ENCODE data around the gene ROCK1. TPM values are rescaled to one million over a fixed set of nuclear protein-coding genes. Genes with fewer than 3 reads are reported as not detected.
A peak's percentile ranks its signal among the peaks of the same experiment; 100 is the strongest.
"Not testable (repeated sequence)": the region's sequence is repeated elsewhere in the genome, so short reads cannot be mapped to it uniquely, and the experiment has no call there.

Gene ROCK1
- total RNA-seq, 6 experiments from 2014 or later: 64.8 to 71.7 (median 67.1) TPM

DNA sequence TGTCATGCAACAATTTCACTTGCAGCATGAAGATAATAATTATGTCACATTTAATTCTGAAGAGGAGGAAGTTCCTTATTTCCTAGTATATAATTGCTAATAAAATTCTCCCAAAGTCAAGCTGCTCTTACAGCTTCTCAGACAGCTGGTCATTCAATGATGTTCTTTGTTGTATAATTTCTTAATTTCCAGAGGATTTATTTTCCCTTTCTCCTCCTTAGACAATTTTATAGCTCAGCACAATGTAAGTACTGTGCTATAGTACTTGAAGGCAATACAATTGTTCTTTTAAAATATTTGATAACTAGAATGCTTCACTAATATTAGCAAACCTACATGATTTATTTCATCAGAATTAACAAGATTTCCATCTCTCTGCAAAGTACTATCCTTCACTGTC, 73.4 kb downstream of the ROCK1 start:
- Mint-ChIP-seq H3K4me1 (ENCODE audit: low read depth) (peaks cover 11% of the 10 kb centered on the region), H3K27ac (peak overlapping the region; percentile 30; the same call in 1 of the 2 replicates), H3K27me3 (ENCODE audit: insufficient read depth) (no peaks in the 10 kb centered on the region), H3K36me3 (ENCODE audit: low read depth) (peaks cover 37% of the 10 kb centered on the region), H3K9me3 (no peaks in the 10 kb centered on the region), H3K4me3 (no peak overlapping the region)
- TF ChIP-seq, protein P1, sequence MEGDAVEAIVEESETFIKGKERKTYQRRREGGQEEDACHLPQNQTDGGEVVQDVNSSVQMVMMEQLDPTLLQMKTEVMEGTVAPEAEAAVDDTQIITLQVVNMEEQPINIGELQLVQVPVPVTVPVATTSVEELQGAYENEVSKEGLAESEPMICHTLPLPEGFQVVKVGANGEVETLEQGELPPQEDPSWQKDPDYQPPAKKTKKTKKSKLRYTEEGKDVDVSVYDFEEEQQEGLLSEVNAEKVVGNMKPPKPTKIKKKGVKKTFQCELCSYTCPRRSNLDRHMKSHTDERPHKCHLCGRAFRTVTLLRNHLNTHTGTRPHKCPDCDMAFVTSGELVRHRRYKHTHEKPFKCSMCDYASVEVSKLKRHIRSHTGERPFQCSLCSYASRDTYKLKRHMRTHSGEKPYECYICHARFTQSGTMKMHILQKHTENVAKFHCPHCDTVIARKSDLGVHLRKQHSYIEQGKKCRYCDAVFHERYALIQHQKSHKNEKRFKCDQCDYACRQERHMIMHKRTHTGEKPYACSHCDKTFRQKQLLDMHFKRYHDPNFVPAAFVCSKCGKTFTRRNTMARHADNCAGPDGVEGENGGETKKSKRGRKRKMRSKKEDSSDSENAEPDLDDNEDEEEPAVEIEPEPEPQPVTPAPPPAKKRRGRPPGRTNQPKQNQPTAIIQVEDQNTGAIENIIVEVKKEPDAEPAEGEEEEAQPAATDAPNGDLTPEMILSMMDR (IDR thresholded peaks at IDR 0.05): no peak
- DNase-seq: no peak

DNA sequence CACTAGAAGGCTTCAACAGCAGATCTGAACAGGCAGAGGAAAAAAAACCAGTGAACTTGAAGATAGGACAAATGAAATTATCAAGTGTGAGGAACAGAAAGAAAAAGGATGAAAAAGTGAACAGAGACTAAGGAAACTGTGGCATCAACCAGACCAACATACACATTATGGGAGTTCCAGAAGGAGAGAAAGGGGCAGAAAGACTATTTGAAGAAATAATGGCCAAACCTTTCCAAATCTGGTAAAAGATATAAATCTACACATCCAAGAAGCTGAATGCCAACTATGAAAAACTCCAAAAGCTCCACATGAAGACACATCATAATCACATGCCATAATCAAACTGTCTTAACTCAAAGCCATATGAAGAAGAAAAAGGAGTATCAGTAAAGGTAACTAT, 79.8 kb downstream of the ROCK1 start:
- peaks cover 6% of the 10 kb centered on the region for H3K4me1 Mint-ChIP-seq (ENCODE audit: low read depth)
- H3K4me3 Mint-ChIP-seq: no peak overlapping the region
- peaks cover 2% of the 10 kb centered on the region; the same call in 1 of the 2 replicates for H3K27me3 Mint-ChIP-seq (ENCODE audit: insufficient read depth)
- no peak for DNase-seq
- TF ChIP-seq, protein P1 (IDR thresholded peaks at IDR 0.05): no peak
- peaks cover 45% of the 10 kb centered on the region for H3K36me3 Mint-ChIP-seq (ENCODE audit: low read depth)
- peaks cover 8% of the 10 kb centered on the region; the same call in 1 of the 2 replicates for H3K9me3 Mint-ChIP-seq
- H3K27ac Mint-ChIP-seq: no peak overlapping the region

DNA sequence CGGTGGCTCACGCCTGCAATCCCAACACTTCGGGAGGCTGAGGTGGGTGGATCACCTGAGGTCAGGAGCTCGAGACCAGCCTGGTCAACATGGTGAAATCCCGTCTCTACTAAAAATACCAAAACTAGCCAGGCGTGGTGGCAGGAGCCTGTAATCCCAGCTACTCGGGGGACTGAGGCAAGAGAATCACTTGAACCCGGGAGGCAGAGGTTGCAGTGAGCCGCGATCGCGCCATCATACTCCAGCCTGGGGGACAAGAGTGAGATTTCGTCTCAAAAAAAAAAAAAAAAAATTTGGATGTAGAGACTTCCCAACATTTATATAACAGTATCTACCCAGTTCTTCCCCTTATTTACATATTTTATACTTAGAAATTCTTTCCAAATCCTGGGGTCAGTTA, 93.4 kb downstream of the ROCK1 start:
- not testable (repeated sequence) for H3K9me3 Mint-ChIP-seq; H3K4me3 Mint-ChIP-seq; DNase-seq; H3K27me3 Mint-ChIP-seq (ENCODE audit: insufficient read depth); H3K27ac Mint-ChIP-seq
- Mint-ChIP-seq H3K4me1 (ENCODE audit: low read depth) (peaks cover 16% of the 10 kb centered on the region; the same call in 1 of the 2 replicates), H3K36me3 (ENCODE audit: low read depth) (peaks cover 54% of the 10 kb centered on the region)

DNA sequence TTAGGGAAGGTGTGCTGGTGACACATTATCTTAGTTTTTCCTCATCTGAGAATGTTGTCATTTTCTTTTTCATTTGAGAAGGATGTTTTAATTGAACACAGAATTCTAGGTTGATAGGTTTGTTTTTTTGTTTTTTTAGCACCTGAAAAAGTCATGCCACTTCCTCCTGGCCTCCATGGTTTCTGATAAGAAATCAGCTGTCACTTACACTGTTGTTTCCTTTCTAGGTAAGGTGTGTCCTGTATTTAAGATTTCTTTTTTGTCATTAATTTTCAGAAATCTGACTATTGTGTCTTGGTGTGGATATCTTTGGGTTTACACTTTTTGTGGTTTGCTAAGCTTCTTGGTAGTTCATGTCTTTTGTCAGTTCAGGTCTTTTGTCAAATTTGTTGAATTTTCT, 99.3 kb downstream of the ROCK1 start:
- no peak overlapping the region for H3K27ac Mint-ChIP-seq
- peaks cover 57% of the 10 kb centered on the region for H3K36me3 Mint-ChIP-seq (ENCODE audit: low read depth)
- no peak overlapping the region for H3K4me3 Mint-ChIP-seq
- H3K9me3 Mint-ChIP-seq: peaks cover 8% of the 10 kb centered on the region
- DNase-seq: no peak
- TF ChIP-seq, protein P1 (IDR thresholded peaks at IDR 0.05): no peak
- H3K27me3 Mint-ChIP-seq (ENCODE audit: insufficient read depth): peaks cover 5% of the 10 kb centered on the region
- peaks cover 37% of the 10 kb centered on the region for H3K4me1 Mint-ChIP-seq (ENCODE audit: low read depth)

DNA sequence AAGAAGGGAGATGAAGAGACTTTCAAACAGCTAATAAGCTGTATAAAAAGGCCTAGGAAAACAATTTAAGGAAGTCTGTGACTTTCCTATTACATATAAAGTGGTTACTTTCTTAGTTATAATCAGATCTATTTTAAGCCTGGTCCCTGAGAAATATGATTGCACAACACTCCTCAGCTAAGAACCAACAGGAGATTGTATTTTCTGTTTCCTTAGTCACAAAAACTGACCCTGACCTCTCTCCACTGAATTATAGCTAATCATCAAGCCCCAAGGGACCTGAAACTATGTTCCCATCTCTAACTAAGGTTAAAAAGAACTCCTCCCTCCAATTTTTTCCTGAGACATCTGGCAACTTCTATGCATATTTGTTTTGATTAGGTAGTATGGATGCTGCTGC, 106.9 kb downstream of the ROCK1 start:
- Mint-ChIP-seq H3K27me3 (ENCODE audit: insufficient read depth) (no peaks in the 10 kb centered on the region), H3K4me1 (ENCODE audit: low read depth) (peaks cover 48% of the 10 kb centered on the region), H3K4me3 (peak overlapping the region; percentile 20; the same call in 1 of the 2 replicates), H3K9me3 (0 out of 2 replicates have a peak, but pooled peaks cover 4% of the 10 kb centered on the region), H3K27ac (peak overlapping the region; percentile 70), H3K36me3 (ENCODE audit: low read depth) (peaks cover 39% of the 10 kb centered on the region)
- TF ChIP-seq, protein P1 (IDR thresholded peaks at IDR 0.05): no peak
- DNase-seq: peak; percentile 76

DNA sequence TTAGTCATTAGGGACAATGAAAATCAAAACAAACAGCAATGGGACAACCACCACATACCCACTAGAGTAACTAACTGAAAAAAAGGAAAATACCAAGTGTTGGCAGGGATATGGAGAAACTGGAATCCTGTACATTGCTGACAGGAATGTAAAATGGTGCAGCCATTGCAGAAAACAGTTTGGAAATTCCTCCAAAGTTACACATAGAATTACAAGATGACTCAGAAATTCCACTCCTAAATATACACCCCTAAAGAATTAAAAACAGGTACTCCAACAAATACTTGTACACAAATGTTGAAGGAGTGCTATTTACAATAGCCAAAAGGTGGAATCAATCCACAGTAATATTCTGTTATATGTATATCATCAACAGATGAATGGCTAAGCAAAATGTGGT, 110.9 kb downstream of the ROCK1 start:
- H3K9me3 Mint-ChIP-seq: 0 out of 2 replicates have a peak, but pooled peaks cover 4% of the 10 kb centered on the region
- peaks cover 1% of the 10 kb centered on the region; the same call in 1 of the 2 replicates for H3K27me3 Mint-ChIP-seq (ENCODE audit: insufficient read depth)
- TF ChIP-seq, protein P1 (IDR thresholded peaks at IDR 0.05): no peak
- peak overlapping the region; percentile 56 for H3K27ac Mint-ChIP-seq
- peaks cover 67% of the 10 kb centered on the region for H3K4me1 Mint-ChIP-seq (ENCODE audit: low read depth)
- H3K4me3 Mint-ChIP-seq: no peak overlapping the region; the same call in 1 of the 2 replicates
- peaks cover 65% of the 10 kb centered on the region for H3K36me3 Mint-ChIP-seq (ENCODE audit: low read depth)
- peak; percentile 28 for DNase-seq
